Lower leg skin (tissue), 3 donors: ENCODE data around the gene EPN1.

ENCODE experiments used
- POLR2A ChIP-seq, 2 donors: fragments of 450-650 bp; IDR thresholded peaks; one replicate each; pipeline ENCODE4 v1.6.1; 2016 to 2017; ENCODE audit warnings: antibody characterized with exemption in 2 of 2, mild to moderate bottlenecking in 1 of 2, moderate library complexity in 1 of 2
- TF ChIP-seq, protein P1 (sequence below), 3 donors: fragments of 450-650 bp; IDR thresholded peaks; one replicate each; pipeline ENCODE4 v1.5.1; 2016; ENCODE audit warnings: antibody characterized with exemption in 3 of 3, mild to moderate bottlenecking in 3 of 3, moderate library complexity in 2 of 3

DNA sequence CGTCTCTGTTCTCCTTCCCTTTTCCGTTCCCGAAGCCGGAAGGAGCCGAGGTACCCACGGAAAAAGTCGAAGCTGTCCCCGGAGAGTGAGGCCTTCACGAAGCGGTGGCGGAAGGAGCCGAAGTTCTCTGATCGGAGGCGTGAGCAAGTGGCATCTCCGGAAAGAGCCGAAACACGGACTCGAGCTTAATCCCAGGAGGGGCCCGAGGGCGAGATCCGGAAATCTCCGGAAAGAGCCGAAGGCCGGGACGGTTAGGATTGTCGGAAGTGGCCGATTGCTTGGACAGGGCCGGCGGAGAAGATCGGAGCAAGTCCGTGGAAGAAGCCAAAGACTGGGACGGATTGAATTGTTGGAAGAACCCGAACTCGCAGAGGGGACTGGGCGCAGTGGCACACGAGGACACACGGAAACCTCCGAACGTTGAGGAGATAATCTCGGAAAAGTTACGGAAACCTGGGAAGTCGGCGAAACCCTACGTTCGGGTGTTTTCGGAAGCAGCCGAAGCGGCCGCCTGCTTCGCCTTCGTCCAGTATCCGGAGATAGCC is 20.6 kb upstream of the EPN1 start:
- TF ChIP-seq POLR2A (IDR thresholded peaks at IDR 0.05), result no peak
- TF ChIP-seq, protein P1, sequence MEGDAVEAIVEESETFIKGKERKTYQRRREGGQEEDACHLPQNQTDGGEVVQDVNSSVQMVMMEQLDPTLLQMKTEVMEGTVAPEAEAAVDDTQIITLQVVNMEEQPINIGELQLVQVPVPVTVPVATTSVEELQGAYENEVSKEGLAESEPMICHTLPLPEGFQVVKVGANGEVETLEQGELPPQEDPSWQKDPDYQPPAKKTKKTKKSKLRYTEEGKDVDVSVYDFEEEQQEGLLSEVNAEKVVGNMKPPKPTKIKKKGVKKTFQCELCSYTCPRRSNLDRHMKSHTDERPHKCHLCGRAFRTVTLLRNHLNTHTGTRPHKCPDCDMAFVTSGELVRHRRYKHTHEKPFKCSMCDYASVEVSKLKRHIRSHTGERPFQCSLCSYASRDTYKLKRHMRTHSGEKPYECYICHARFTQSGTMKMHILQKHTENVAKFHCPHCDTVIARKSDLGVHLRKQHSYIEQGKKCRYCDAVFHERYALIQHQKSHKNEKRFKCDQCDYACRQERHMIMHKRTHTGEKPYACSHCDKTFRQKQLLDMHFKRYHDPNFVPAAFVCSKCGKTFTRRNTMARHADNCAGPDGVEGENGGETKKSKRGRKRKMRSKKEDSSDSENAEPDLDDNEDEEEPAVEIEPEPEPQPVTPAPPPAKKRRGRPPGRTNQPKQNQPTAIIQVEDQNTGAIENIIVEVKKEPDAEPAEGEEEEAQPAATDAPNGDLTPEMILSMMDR (IDR thresholded peaks at IDR 0.05), result no peak
